ENCODE results near the gene STK24.

STK24 gene

DNA sequence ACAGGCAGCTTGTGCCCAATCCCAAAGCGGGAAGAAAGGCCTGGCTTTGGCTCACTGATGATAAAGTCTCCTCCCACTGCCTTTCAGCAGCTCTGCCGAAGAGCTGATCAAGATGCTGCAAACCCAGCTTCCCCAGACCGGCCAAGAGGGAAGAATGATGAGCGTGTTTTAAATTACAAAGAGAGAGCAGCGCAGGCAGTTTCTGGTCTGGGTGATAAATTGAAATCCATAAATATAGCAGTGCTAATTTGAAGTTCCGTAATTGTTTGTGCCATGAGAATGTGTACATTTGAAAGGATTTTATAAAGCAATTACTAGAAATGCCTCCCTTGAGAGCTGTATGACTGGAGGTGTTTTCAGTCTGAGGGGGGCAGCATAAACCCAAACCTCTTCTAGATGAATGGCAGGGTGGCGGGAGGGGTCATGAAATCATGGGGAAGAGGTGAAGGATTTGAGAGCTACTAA lies 171.8 kb downstream of the STK24 start:
- no peaks in the 10 kb centered on the region for H3K27me3 ChIP-seq (replicated peaks)
- peaks cover 11% of the 10 kb centered on the region for H3K36me3 ChIP-seq (replicated peaks)
- in situ Hi-C loops (cut with HindIII; ENCODE audit: low pct_ligation_motif_present, low sequenced_read_pairs): loop anchor here (25.0 kb wide), 2 partner anchors 268 to 518 kb away; partner anchors contain the start of gene FARP1
- DNase-seq: no peak
- no peak overlapping the region for H3K4me3 ChIP-seq (ENCODE audit: low read depth, low read length)
- TF ChIP-seq CTCF (IDR thresholded peaks at IDR 0.05; ENCODE audit: low read depth, low read length, missing control alignments): peak; percentile 15
- no peak overlapping the region for H3K27ac ChIP-seq

DNA sequence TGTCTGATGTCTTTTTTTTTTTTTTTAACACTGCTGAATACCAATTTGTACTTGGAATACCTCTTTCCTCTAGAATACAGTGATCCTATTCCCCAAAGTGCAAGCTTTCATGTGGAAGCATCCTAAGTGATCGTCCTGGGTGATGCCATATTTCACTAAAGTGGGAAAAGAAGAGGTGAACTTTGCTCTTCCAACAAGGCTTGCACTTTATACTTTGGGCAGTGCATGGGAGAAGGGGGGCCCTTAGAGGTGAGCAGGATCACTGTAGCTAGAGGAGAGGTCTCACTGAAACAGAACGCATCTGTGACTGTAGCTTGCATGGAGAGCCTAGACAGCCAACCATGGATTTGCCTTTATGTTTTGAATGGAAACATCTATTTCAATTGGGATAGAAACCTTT lies 173.8 kb downstream of the STK24 start:
- in situ Hi-C loops (cut with HindIII; ENCODE audit: low pct_ligation_motif_present, low sequenced_read_pairs): loop anchor here (25.0 kb wide), 2 partner anchors 266 to 516 kb away; partner anchors contain the start of gene FARP1
- Histone ChIP-seq H3K27ac (no peak overlapping the region), H3K27me3 (replicated peaks) (no peaks in the 10 kb centered on the region), H3K4me3 (ENCODE audit: low read depth, low read length) (no peak overlapping the region), H3K36me3 (replicated peaks) (peaks cover 4% of the 10 kb centered on the region)
- TF ChIP-seq CTCF (IDR thresholded peaks at IDR 0.05; ENCODE audit: low read depth, low read length, missing control alignments): no peak
- no peak for DNase-seq

DNA sequence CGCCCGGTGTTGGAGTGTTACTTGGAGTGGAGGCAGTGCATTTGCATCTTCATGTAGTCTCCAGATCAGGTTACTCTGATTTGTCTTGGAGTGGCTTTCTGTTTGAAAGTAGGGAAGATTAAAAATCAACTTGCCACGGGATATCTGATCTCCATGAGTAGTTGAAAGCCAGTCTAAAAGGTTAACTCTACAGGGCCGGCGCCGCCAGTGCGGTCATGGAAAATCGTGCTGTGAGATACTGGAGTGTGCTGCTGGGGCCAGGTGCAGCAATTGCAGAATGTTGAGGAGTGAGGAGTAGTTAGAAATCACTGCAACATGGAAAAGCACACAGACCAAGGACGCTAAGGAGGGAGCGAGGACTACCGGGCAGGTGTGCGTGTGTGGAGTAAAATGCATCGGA lies 175.0 kb downstream of the STK24 start:
- H3K4me3 ChIP-seq (ENCODE audit: low read depth, low read length): no peak overlapping the region
- no peaks in the 10 kb centered on the region for H3K27me3 ChIP-seq (replicated peaks)
- H3K27ac ChIP-seq: no peak overlapping the region
- no peak for DNase-seq
- TF ChIP-seq CTCF (IDR thresholded peaks at IDR 0.05; ENCODE audit: low read depth, low read length, missing control alignments): no peak
- peaks cover 4% of the 10 kb centered on the region for H3K36me3 ChIP-seq (replicated peaks)
- in situ Hi-C loops (cut with HindIII; ENCODE audit: low pct_ligation_motif_present, low sequenced_read_pairs): loop anchor here (25.0 kb wide), 2 partner anchors 265 to 515 kb away; partner anchors contain the start of gene FARP1

- in situ Hi-C loops (cut with HindIII; ENCODE audit: low pct_ligation_motif_present, low sequenced_read_pairs): loop anchor here (25.0 kb wide), 2 partner anchors 262 to 512 kb away; partner anchors contain the start of gene FARP1
- no peak for DNase-seq
- Histone ChIP-seq H3K27me3 (replicated peaks) (no peaks in the 10 kb centered on the region), H3K36me3 (replicated peaks) (peaks cover 16% of the 10 kb centered on the region), H3K4me3 (ENCODE audit: low read depth, low read length) (no peak overlapping the region), H3K27ac (no peak overlapping the region)
- TF ChIP-seq CTCF (IDR thresholded peaks at IDR 0.05; ENCODE audit: low read depth, low read length, missing control alignments): no peak
Measured at GRCh38 chr13:98399756-98400155, 177.2 kb downstream of the STK24 start.

GRCh38 chr13:98398581-98398980 lies 178.3 kb downstream of the STK24 start:
- Histone ChIP-seq H3K4me3 (ENCODE audit: low read depth, low read length) (no peak overlapping the region), H3K36me3 (replicated peaks) (peaks cover 12% of the 10 kb centered on the region), H3K27ac (no peak overlapping the region), H3K27me3 (replicated peaks) (no peaks in the 10 kb centered on the region)
- no peak for DNase-seq
- in situ Hi-C loops (cut with HindIII; ENCODE audit: low pct_ligation_motif_present, low sequenced_read_pairs): no loop called here
- no peak for TF ChIP-seq CTCF (IDR thresholded peaks at IDR 0.05; ENCODE audit: low read depth, low read length, missing control alignments)

DNA sequence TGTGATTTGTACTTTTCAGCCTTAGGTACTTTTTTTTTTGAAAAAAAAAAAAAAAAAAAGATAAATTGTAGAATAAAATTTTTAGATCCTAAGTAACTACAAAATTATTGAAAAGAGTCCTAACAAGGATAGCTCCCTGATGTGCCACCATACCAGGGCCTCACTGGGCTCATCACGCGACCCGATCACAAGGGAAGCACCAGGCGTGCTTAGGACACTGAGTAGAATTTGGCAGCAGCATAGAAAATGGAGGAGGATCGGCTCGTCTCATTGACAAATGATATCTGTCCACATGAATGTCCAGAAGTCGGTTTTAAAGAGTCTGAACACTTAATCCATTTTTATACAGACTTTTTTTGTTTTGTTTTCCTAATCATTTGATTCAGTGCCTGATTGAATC lies 179.0 kb downstream of the STK24 start:
- in situ Hi-C loops (cut with HindIII; ENCODE audit: low pct_ligation_motif_present, low sequenced_read_pairs): no loop called here
- no peak for TF ChIP-seq CTCF (IDR thresholded peaks at IDR 0.05; ENCODE audit: low read depth, low read length, missing control alignments)
- Histone ChIP-seq H3K27ac (no peak overlapping the region), H3K4me3 (ENCODE audit: low read depth, low read length) (no peak overlapping the region), H3K27me3 (replicated peaks) (no peaks in the 10 kb centered on the region), H3K36me3 (replicated peaks) (peaks cover 12% of the 10 kb centered on the region)
- no peak for DNase-seq
